ENCODE measurements around the gene NPIPB8. TPM values are rescaled to one million over a fixed set of nuclear protein-coding genes. Genes with fewer than 3 reads are reported as not detected.
"Not testable (repeated sequence)": the region's sequence is repeated elsewhere in the genome, so short reads cannot be mapped to it uniquely, and the experiment has no call there.

Gene NPIPB8
- total and polyA plus RNA-seq, 2 of the 13 experiments (the other 11 are each of a cell fraction or from before 2014, with no cell fraction given), result 0.49 to 2.3 TPM

- intact Hi-C loops (cut with micrococcal nuclease; ENCODE audit: unreplicated experiment); FAIRE-seq; BruUV-seq (replicated peaks): not testable (repeated sequence)
Observed at GRCh38 chr16:28601589-28601988, 36.3 kb upstream of the NPIPB8 start.

GRCh38 chr16:28602062-28602461, 35.8 kb upstream of the NPIPB8 start:
- ATAC-seq, result peak; percentile 12
- TF ChIP-seq ZNF263 (CRISPR knock-in tag; IDR thresholded peaks at IDR 0.05), result peak; percentile 81
- H3K4me3 ChIP-seq (replicated peaks in 1 of 3; ENCODE audit: insufficient read depth in 1 of 3, low read depth in 2 of 3, low read length in 3 of 3); H4K20me1 ChIP-seq (ENCODE audit: insufficient read depth, low read length); intact Hi-C loops (cut with micrococcal nuclease; ENCODE audit: unreplicated experiment); DNase-seq (ENCODE audit: low spot score); H3K27me3 ChIP-seq (ENCODE audit: control insufficient read depth in 1 of 2, insufficient read depth in 2 of 2, low read length in 2 of 2); H3K36me3 ChIP-seq (replicated peaks in 1 of 2; ENCODE audit: control insufficient read depth in 1 of 2, insufficient read depth in 2 of 2, low read length in 2 of 2); H2AFZ ChIP-seq (ENCODE audit: low read length); CTCF ChIA-PET (ENCODE audit: low intra/inter-chr PET ratio, low total read pairs); H3K4me2 ChIP-seq (ENCODE audit: low read depth, low read length); POLR2A ChIA-PET; FAIRE-seq; H3K27ac ChIP-seq (ENCODE audit: extremely low read length, insufficient read depth, low read length); BruUV-seq (replicated peaks); H3K9ac ChIP-seq (ENCODE audit: insufficient read depth, low read depth, low read length); H3K9me3 ChIP-seq (ENCODE audit: low read length); H3K79me2 ChIP-seq (ENCODE audit: insufficient read depth, low read length); in situ Hi-C loops (cut with HindIII; ENCODE audit: extremely low pct_ligation_motif_present, low pct_unique_long_range_greater_than_20kb): not testable (repeated sequence)
- H3K4me1 ChIP-seq (ENCODE audit: insufficient read depth, low read length), result peaks cover 22% of the 10 kb centered on the region
- WGBS (ENCODE audit: low lambda C conversion rate), result 7% methylated on average over 6 of the region's 10 CpGs

More at GRCh38 chr16:28601589-28601988, 36.3 kb upstream of the NPIPB8 start:
- H4K20me1 ChIP-seq (ENCODE audit: insufficient read depth, low read length); H3K79me2 ChIP-seq (ENCODE audit: insufficient read depth, low read length); H3K36me3 ChIP-seq (replicated peaks in 1 of 2; ENCODE audit: control insufficient read depth in 1 of 2, insufficient read depth in 2 of 2, low read length in 2 of 2); H3K4me3 ChIP-seq (replicated peaks in 1 of 3; ENCODE audit: insufficient read depth in 1 of 3, low read depth in 2 of 3, low read length in 3 of 3); ATAC-seq; H3K9ac ChIP-seq (ENCODE audit: insufficient read depth, low read depth, low read length); H3K4me2 ChIP-seq (ENCODE audit: low read depth, low read length); POLR2A ChIA-PET; CTCF ChIA-PET (ENCODE audit: low intra/inter-chr PET ratio, low total read pairs); H3K27me3 ChIP-seq (ENCODE audit: control insufficient read depth in 1 of 2, insufficient read depth in 2 of 2, low read length in 2 of 2); H3K27ac ChIP-seq (ENCODE audit: extremely low read length, insufficient read depth, low read length); H3K9me3 ChIP-seq (ENCODE audit: low read length); in situ Hi-C loops (cut with HindIII; ENCODE audit: extremely low pct_ligation_motif_present, low pct_unique_long_range_greater_than_20kb); DNase-seq (ENCODE audit: low spot score); H2AFZ ChIP-seq (ENCODE audit: low read length): not testable (repeated sequence)
- WGBS (ENCODE audit: low lambda C conversion rate), result 85% methylated on average over 13 of the region's 13 CpGs
- peaks cover 27% of the 10 kb centered on the region for H3K4me1 ChIP-seq (ENCODE audit: insufficient read depth, low read length)

GRCh38 chr16:28602529-28602928, 35.3 kb upstream of the NPIPB8 start:
- Histone ChIP-seq H3K9ac (ENCODE audit: insufficient read depth, low read depth, low read length) (no peak overlapping the region), H3K4me1 (ENCODE audit: insufficient read depth, low read length) (peaks cover 18% of the 10 kb centered on the region), H3K27ac (ENCODE audit: extremely low read length, insufficient read depth, low read length) (no peak overlapping the region), H3K36me3 (replicated peaks in 1 of 2; ENCODE audit: control insufficient read depth in 1 of 2, insufficient read depth in 2 of 2, low read length in 2 of 2) (peaks cover 0 to 11% of the 10 kb centered on the region in 2 experiments; a peak in 3 of 5 replicates), H3K9me3 (ENCODE audit: low read length) (no peaks in the 10 kb centered on the region), H3K27me3 (ENCODE audit: control insufficient read depth in 1 of 2, insufficient read depth in 2 of 2, low read length in 2 of 2) (no peaks in the 10 kb centered on the region), H3K79me2 (ENCODE audit: insufficient read depth, low read length) (no peaks in the 10 kb centered on the region), H3K4me3 (replicated peaks in 1 of 3; ENCODE audit: insufficient read depth in 1 of 3, low read depth in 2 of 3, low read length in 3 of 3) (no peak overlapping the region), H3K4me2 (ENCODE audit: low read depth, low read length) (no peak overlapping the region), H2AFZ (ENCODE audit: low read length) (no peak overlapping the region), H4K20me1 (ENCODE audit: insufficient read depth, low read length) (no peaks in the 10 kb centered on the region)
- POLR2A ChIA-PET, result no interaction called here
- no peak for ATAC-seq
- DNase-seq (ENCODE audit: low spot score), result no peak
- no peak for FAIRE-seq
- TF ChIP-seq ZBTB46 (CRISPR knock-in tag; IDR thresholded peaks at IDR 0.05; ENCODE audit: borderline replicate concordance), result no peak
- no TSS peak for BruUV-seq (replicated peaks)
- CTCF ChIA-PET (ENCODE audit: low intra/inter-chr PET ratio, low total read pairs), result no interaction called here
- intact Hi-C loops (cut with micrococcal nuclease; ENCODE audit: unreplicated experiment) (no loop called here), in situ Hi-C loops (cut with HindIII; ENCODE audit: extremely low pct_ligation_motif_present, low pct_unique_long_range_greater_than_20kb) (no loop called here)
- WGBS (ENCODE audit: low lambda C conversion rate), result 35% methylated on average over 4 of the region's 6 CpGs

Data from HepG2 (cell line).